ENCODE results near the gene PDIA4.

PDIA4 gene

DNA sequence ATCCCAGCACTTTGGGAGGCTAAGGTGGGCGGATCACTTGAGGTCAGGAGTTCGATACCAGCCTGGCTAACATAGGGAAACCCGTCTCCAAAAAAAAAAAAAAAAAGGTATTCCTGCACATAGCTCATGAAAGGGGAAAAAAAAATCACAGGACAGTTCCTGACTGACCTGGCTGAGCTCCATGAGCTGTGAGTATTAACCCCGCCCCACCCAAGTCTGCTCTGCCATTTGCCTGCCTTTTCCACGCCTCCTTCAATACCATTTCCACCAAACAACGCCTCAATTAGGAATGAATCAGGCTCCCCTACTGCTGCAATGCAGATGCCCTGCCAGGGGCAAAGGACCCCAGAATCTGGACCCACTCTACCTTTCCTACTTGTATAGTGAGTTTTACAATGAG, 55.0 kb downstream of the PDIA4 start:
- TF ChIP-seq GATA2 (IDR thresholded peaks at IDR 0.05; ENCODE audit: low read depth, low read length) (no peak), GATA3 (IDR thresholded peaks at IDR 0.05; ENCODE audit: low read depth, low read length) (no peak)

DNA sequence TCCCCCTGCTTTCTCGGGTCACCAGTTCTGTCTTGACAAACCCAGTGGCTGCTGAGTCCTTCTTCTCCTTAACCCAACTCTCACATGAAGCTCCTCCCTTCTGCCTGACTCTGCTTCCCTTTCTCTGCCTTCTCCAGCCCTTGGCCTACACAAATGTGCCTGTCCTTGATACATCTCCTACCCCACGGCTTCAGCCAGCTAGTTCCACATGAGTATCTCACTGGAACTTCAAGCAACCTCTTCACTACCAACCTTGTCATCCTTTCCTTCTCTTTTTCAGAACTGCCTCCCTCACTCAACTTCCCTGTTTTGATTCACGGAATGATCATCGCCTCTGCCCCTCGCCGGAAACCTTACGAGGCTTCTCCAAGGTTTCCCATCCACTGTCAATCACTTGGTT, 55.9 kb downstream of the PDIA4 start:
- no peak for TF ChIP-seq GATA2 (IDR thresholded peaks at IDR 0.05; ENCODE audit: low read depth, low read length)
- no peak for TF ChIP-seq GATA3 (IDR thresholded peaks at IDR 0.05; ENCODE audit: low read depth, low read length)

DNA sequence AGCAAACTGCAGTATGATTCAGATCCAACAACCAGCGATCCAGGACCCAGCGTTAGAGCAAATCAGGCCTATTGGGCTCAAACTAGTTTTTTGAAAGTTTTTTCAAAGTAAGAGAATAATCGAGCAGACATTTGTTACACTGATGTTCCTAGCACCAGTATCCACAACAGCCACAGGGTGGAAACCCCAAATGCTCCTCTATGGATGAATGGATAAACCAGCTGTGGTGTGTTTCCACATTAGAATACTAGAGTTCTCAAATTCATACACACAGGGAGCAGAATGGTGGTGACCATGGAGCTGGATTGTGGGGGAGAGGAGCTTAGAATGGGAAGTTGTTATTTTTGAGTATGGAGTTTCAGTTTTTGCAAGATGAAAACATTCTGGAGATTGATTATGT, 60.7 kb downstream of the PDIA4 start:
- no peak for TF ChIP-seq GATA2 (IDR thresholded peaks at IDR 0.05; ENCODE audit: low read depth, low read length)

DNA sequence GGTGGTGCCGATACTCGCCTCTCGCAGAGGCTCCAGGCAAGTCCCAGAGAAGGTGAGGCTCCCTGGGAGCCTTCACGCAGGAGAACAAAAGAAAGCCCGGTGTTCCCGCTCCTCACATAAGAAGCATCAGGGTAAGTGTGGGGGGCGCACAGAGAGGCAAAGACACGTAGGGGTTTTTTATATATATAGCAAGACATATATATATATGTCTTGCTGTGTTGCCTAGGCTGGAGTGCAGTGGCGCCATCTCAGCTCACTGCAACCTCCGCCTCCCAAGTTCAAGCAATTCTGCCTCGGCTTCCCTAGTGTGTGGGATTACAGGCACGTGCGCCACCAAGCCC, 61.3 kb downstream of the PDIA4 start:
- TF ChIP-seq GATA3 (IDR thresholded peaks at IDR 0.05; ENCODE audit: low read depth, low read length), result no peak
- no peak for TF ChIP-seq GATA2 (IDR thresholded peaks at IDR 0.05; ENCODE audit: low read depth, low read length)

DNA sequence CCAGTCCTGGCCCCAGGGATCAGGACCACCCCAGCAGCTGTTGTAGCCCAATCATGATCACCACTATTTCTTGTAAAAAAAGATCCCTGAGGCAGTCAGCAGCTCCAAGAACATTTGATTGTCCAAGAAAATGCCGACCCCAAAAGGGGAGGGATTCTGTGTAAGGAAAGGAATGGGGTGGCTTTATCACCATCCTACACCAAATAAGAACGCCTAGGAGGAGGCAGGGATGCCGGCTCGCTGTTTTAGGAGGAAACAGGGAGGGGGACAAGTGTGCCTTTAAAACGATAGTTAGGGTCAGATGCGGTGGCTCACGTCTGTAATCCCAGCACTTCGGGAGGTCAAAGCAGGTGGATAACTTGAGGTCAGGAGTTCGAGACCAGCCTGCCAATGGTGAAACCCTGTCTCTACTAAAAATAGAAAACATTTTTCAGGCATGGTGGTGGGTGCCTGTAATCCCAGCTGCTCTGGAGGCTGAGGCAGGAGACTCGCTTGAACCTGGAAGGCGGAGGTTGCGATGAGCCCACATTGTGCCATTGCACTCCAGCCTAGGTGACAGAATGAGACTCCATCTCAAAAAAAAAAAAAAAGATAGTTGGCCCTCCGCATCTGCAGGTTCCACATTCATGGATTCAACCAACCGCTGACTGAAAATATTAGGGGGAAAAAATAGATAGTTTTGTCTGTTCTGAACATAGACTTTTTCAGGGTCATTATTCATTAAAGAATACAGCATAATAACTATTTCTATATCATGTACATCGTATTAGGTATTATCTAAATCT, 63.6 kb downstream of the PDIA4 start:
- TF ChIP-seq GATA3 (IDR thresholded peaks at IDR 0.05; ENCODE audit: low read depth, low read length), result no peak
- no peak for TF ChIP-seq GATA2 (IDR thresholded peaks at IDR 0.05; ENCODE audit: low read depth, low read length)

DNA sequence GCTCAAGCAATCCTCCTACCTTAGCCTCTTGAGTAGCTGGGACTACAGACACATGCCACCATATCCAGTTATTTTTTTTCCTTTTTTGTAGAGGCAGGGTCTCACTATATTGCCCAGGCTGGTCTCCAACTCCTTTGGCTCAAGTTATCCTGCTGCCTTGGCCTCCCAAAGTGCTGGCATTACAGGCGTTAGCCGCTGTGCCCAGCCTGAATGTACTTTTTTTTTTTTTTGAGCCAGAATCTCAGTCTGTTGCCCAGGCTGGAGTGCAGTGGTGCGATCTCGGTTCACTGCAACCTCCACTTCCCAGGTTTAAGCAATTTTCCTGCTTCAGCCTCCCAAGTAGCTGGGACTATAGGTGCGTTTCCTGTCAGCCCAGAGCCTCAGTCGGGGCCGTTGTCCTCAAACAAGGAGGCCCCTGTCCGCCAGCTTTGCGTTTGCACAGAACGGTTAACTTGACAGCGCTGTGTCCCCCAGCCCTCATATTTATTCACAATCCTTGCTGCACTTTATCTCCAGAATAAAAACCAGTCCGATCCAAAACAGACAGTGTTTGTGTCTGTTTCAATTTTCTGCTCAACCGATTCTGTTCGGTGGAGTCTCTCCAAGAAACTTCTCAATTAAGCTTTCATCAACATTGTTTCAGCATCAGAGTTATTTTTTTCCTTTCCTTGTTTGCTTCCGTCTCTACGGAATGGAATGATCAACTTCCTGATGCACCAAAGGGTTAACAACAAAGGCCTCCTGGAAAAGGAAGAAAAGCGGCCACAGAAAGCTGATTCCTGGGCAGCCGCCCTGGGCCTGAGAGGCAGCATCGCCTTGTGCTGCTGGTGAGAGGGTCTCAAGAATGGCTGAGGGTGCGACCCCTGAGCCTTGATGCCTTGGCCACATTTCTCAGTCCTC, 64.5 kb downstream of the PDIA4 start:
- TF ChIP-seq GATA3 (IDR thresholded peaks at IDR 0.05; ENCODE audit: low read depth, low read length) (no peak), GATA2 (IDR thresholded peaks at IDR 0.05; ENCODE audit: low read depth, low read length) (no peak)

DNA sequence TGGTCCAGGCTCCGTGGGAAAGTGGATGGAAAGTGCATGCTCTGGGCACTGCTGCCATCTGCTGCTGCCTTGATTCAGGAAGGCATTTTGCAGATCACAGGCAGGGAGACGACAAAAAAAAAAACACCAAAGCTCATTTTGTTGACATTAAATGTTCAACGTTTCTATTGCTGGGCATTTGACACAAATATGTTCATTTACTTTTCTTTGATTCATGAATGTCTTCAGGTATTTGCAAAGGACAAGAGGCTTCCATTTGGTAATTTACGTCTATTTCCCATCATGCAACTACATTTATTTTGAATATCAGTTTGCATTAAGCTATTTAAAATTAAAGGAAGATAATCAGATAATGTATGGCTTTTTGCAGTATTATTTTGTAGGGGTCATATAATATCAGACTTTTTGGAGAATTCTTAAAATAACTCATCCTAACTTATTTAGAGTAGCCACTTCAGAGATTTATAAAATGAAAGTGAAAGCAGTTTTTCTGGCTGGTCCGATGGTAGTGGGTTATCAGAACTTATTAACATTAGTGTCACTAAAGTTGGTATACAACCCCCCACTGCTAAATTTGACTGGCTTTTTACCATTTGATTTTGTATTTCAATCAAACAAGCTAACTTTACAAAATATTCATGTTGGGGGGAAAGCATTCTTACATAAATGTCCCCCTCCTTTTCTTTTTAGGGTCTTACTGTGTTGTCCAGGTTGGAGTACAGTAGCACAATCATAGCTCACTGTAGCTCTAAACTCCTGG, 65.3 kb downstream of the PDIA4 start:
- TF ChIP-seq GATA2 (IDR thresholded peaks at IDR 0.05; ENCODE audit: low read depth, low read length), result no peak
- no peak for TF ChIP-seq GATA3 (IDR thresholded peaks at IDR 0.05; ENCODE audit: low read depth, low read length)

DNA sequence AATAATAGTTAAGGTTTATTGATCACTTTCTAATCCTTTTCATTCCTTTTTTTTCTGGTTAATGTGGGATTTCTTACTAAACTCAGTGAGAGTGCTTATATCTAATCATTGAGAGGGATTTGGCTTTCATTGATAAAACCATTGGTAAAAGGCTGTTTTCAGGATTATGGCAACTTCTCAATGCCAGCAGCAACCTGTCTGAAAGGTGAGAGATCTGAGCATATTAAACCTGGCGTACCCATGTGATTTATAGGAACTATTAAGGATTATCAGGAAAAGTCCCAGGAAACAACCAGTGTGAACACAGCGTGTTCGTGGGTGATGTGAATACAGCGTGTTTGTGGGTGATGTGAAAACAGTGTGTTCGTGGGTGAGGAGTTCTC, 65.9 kb downstream of the PDIA4 start:
- TF ChIP-seq GATA3 (IDR thresholded peaks at IDR 0.05; ENCODE audit: low read depth, low read length) (no peak), GATA2 (IDR thresholded peaks at IDR 0.05; ENCODE audit: low read depth, low read length) (no peak)

DNA sequence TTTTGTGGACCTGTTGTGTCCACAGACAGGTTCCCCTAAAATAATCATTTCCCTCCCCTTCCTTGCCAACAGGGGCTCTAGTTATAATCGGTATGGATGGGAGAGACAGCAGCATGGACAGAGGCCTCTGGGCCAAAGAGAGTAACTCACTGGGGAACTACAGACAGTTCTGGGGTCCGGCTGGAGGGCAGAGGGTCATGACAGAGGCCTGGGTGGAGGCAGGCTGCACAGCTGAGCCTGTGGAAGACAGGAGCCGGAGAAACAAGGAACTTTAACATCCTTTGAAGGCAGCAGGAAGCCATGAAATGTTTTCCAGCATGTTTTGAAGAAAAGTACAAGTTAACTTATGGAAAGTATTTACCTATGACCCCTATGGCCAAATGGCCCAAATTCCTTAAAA, 68.6 kb downstream of the PDIA4 start:
- no peak for TF ChIP-seq GATA2 (IDR thresholded peaks at IDR 0.05; ENCODE audit: low read depth, low read length)
- TF ChIP-seq GATA3 (IDR thresholded peaks at IDR 0.05; ENCODE audit: low read depth, low read length), result no peak

DNA sequence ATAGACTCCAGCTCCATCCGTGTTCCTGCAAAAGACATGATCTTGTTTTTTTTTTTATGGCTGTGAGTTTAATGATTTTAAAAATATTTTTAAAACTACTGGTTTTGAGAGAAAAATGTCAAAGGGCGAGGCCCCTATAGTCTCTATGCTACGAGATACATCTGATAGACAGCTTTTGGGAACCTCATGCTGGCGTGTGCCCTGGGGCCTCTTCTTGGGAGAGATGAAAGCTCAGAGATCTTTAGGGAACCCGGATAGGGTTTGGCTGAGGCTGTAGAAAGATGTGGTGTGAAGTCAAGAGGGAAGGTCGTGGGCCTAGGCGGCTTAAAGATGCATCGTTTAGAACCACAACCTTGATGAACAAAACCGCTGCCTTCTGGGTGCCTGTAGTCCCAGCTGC, 70.2 kb downstream of the PDIA4 start:
- no peak for TF ChIP-seq GATA2 (IDR thresholded peaks at IDR 0.05; ENCODE audit: low read depth, low read length)
- TF ChIP-seq GATA3 (IDR thresholded peaks at IDR 0.05; ENCODE audit: low read depth, low read length), result no peak

DNA sequence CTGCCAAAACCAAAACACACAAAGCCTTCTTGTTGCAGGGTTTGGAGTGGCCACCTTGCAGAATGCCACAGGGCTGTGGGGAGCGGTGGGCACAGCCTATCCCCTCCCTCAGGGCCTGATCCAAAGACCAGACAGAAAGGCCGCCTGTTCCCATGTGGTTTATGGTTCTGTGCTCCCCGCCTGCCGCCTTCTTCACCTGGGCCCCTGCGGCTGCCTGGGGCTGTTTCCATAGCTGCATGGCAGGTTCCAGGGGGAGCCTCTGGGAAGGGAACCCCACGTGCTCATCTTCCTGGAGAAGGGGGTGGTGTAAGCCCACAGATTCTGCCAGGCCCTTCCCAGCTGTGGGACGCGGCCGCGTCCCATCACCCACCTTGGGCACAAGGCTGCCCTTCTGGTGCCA, 73.5 kb downstream of the PDIA4 start:
- TF ChIP-seq GATA3 (IDR thresholded peaks at IDR 0.05; ENCODE audit: low read depth, low read length) (no peak), GATA2 (IDR thresholded peaks at IDR 0.05; ENCODE audit: low read depth, low read length) (no peak)

DNA sequence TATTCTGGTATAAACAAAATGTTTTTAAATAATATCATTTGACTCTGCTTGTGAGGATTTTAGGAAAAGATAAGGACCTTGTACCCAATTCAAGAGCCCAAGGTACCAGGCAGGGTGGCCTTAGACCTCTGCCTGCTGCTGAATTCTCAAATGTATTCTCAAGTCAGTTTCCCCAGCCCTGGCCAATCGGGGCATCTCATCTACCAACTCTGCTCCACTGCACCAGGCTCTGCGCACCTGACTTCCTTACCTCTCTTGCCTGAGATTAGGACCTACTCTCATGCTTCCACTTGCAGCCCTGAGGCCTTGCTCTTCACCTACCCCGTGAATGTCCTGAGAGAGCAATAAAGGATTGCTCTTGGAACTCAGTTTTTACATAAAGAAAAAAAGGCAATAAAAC, 74.6 kb downstream of the PDIA4 start:
- TF ChIP-seq GATA2 (IDR thresholded peaks at IDR 0.05; ENCODE audit: low read depth, low read length) (no peak), GATA3 (IDR thresholded peaks at IDR 0.05; ENCODE audit: low read depth, low read length) (no peak)

Measured in SH-SY5Y (cell line).